ENCODE data around the gene SPTLC3.

Gene SPTLC3

DNA sequence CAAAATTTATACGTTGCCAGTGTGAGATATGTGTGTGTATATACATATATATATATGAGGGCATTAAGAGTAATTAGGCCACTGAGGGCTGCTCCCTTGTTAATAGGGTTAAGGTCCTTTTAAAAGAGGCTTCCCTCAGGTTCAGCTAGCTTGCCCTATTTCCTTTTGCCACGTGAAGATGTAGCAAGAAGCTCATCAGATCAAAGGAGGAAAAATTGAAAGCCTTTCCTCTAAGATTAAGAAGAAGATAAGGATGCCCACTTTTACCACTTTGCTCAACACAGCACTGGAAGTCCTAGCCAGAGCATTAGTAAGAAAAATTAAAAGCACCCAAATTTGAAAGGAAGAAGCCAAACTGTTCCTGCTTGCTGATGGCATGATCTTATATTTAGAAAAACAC, 179.1 kb downstream of the SPTLC3 start:
- TF ChIP-seq, protein P1, sequence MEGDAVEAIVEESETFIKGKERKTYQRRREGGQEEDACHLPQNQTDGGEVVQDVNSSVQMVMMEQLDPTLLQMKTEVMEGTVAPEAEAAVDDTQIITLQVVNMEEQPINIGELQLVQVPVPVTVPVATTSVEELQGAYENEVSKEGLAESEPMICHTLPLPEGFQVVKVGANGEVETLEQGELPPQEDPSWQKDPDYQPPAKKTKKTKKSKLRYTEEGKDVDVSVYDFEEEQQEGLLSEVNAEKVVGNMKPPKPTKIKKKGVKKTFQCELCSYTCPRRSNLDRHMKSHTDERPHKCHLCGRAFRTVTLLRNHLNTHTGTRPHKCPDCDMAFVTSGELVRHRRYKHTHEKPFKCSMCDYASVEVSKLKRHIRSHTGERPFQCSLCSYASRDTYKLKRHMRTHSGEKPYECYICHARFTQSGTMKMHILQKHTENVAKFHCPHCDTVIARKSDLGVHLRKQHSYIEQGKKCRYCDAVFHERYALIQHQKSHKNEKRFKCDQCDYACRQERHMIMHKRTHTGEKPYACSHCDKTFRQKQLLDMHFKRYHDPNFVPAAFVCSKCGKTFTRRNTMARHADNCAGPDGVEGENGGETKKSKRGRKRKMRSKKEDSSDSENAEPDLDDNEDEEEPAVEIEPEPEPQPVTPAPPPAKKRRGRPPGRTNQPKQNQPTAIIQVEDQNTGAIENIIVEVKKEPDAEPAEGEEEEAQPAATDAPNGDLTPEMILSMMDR (IDR thresholded peaks at IDR 0.05; ENCODE audit: borderline replicate concordance, insufficient read depth, low read depth, low read length), result no peak
- no peak overlapping the region for H3K4me3 ChIP-seq (ENCODE audit: low read depth, low read length)

DNA sequence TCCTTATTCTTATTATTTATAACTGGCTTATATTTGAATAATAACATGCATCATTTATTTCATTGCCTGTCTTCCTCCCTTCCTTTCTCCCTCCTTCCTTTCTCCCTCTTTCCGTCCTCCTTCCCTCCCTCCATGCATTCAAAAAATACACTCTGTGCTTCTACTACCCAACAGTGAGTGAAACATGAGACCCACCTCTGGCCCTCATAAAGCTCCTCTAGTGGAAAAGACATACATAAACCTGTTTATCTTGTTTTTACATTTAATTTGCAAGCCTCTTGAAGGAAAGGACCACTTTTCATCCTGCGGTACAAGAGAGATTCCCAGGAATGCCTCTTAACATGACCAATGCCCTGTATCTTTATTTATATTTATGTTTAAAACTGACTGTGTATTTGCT, 190.5 kb downstream of the SPTLC3 start:
- TF ChIP-seq, protein P1 (IDR thresholded peaks at IDR 0.05; ENCODE audit: borderline replicate concordance, insufficient read depth, low read depth, low read length), result no peak
- H3K4me3 ChIP-seq (ENCODE audit: low read depth, low read length), result no peak overlapping the region

DNA sequence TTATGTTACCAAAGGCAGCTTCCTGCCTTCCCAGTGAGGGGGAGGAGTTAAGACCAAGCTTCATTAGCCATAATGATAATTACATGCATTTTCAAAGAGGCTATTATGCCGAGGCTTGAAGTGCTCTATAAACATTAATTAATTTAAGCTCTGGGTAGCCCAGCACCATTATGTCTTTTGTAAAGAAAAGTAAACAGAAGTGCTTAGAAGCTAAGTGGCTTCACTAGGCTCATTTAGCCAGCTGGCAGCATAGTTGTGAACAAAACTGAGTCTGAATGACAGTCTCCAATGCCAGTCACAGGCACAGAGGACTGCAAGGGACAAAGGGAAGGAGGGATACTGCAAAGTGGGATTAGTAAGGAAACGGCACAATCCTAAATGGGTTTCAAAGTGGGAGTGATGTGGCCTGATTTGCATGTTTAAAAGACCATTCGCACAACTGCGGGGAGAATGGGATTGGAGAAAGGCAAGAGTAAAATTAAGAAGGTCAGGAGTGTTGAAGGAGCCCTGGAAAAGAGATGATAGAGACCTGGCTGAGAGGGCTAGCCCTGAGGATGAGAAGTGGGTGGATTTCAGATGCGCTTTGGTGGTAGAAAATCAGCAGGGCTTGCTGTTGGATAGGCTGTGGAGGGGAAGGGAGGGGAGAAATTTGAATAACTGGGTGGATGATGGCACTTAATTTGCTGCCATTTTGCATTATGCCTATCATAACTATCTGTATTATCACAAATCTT, 192.2 kb downstream of the SPTLC3 start:
- TF ChIP-seq, protein P1 (IDR thresholded peaks at IDR 0.05; ENCODE audit: borderline replicate concordance, insufficient read depth, low read depth, low read length), result no peak
- H3K4me3 ChIP-seq (ENCODE audit: low read depth, low read length), result no peak overlapping the region

DNA sequence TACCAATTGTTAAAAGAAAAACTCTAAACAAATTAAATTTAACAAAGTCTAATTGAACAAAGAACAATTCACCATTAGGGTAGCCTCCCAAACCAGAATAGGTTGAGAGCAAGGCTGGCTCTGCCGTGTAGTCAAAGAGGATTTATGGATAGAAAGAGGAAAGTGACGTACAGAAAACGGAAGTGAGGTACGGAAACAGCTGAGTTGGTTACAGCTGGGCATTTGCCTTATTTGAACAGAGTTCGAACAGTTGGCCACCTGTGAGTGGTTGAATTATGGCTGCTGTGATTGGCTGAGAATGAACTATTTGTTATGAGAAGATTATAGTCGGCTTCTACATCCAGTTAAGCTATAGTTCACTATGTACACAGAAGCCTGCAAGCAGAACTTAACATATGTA, 193.8 kb downstream of the SPTLC3 start:
- TF ChIP-seq, protein P1 (IDR thresholded peaks at IDR 0.05; ENCODE audit: borderline replicate concordance, insufficient read depth, low read depth, low read length), result no peak

DNA sequence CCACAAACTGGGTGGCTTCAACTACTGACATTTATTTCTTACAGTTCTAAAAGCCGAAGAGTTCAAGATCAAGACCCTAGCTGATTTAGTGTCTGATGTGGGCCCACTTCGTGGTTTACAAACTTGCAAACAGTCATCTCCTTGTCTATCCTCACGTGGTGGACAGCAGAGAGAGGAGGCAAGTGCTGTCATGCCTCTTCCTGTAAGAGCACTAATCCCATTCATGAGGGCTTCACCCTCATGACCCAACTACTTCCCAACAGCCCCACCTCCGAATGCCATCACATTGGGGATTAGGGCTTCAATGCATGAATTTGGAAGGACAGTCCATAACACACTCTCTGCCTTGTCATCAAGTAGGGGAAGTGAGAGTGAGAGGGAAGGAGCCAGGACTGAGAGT, 196.7 kb downstream of the SPTLC3 start:
- H3K4me3 ChIP-seq (ENCODE audit: low read depth, low read length), result no peak overlapping the region
- TF ChIP-seq, protein P1 (IDR thresholded peaks at IDR 0.05; ENCODE audit: borderline replicate concordance, insufficient read depth, low read depth, low read length), result no peak

More for the DNA sequence above, 193.8 kb downstream of the SPTLC3 start:
- H3K4me3 ChIP-seq (ENCODE audit: low read depth, low read length), result no peak overlapping the region

DNA sequence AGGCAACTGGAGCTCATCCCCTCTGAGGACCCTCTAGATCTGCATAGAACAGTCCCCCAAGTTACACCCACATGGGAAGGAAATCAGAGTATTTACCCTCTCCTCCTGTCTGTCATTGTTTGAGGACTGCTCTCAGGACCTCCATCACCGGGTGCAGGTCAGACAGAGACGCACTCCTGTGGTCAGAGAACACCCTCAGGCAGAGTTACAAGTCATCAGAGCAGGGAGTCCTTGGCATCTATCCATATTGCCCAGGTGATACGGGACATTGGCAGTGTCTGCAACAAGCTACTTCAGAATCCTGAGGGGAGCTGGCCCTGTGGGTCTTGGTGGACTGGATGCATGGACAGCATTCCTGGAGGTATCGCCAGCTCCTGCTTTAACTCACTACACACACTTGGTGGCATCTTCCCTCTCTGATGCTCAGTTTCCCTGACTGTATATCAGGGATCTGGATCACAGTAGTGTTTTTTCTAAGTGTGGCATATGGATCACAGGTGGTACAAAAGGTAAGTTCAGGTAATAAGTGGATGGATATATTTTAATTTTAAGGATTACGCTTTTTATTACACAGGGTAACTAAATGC, 197.2 kb downstream of the SPTLC3 start:
- TF ChIP-seq, protein P1 (IDR thresholded peaks at IDR 0.05; ENCODE audit: borderline replicate concordance, insufficient read depth, low read depth, low read length), result no peak
- no peak overlapping the region for H3K4me3 ChIP-seq (ENCODE audit: low read depth, low read length)

DNA sequence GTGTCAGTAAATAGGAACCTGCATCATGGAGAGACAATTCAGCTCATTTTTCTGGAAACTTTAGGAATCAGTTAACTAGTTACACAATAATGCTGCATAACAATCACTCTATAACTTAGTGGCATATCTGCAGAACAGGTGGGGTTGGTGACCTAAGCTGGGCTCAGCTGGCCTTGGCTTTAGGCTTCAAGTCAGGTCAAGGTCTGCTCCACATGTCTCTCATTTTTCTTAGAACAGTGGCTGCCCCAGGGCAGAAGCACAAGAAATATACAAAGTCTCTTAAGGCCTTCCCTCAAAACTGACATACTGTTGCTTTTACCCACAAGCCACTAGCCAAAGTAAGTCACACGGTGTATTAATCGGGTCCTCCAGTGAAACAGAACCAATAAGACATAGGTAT, 198.2 kb downstream of the SPTLC3 start:
- TF ChIP-seq, protein P1 (IDR thresholded peaks at IDR 0.05; ENCODE audit: borderline replicate concordance, insufficient read depth, low read depth, low read length), result no peak
- no peak overlapping the region for H3K4me3 ChIP-seq (ENCODE audit: low read depth, low read length)

Measured in GM12875 (cell line).